ENCODE measurements around the gene TAS2R50. TPM values are rescaled to one million over a fixed set of nuclear protein-coding genes. Genes with fewer than 3 reads are reported as not detected.

The TAS2R50 gene
- total and polyA plus RNA-seq, 9 donors: 0.07 to 3.5 (median 1.3) TPM

DNA sequence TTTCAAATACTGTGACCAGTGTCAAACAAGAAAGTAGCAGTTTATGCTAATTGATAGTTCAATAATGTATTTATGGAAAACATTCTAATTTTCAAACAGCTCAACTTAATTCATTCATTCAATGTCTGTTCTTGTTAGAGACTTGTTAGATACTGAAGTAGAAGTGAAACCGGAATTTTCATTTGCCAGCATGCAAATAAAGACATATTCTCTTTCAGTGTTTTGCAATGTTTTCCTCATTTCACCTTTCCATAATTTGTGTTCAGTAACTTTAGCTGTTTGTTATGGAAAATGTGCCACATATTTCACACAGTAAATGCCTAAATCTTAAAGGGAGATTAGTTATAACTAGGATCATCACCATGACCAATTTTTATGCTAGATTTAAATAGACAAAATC lies 21.2 kb downstream of the TAS2R50 start:
- no peak for TF ChIP-seq EP300 (IDR thresholded peaks at IDR 0.05)
- TF ChIP-seq, protein P1, sequence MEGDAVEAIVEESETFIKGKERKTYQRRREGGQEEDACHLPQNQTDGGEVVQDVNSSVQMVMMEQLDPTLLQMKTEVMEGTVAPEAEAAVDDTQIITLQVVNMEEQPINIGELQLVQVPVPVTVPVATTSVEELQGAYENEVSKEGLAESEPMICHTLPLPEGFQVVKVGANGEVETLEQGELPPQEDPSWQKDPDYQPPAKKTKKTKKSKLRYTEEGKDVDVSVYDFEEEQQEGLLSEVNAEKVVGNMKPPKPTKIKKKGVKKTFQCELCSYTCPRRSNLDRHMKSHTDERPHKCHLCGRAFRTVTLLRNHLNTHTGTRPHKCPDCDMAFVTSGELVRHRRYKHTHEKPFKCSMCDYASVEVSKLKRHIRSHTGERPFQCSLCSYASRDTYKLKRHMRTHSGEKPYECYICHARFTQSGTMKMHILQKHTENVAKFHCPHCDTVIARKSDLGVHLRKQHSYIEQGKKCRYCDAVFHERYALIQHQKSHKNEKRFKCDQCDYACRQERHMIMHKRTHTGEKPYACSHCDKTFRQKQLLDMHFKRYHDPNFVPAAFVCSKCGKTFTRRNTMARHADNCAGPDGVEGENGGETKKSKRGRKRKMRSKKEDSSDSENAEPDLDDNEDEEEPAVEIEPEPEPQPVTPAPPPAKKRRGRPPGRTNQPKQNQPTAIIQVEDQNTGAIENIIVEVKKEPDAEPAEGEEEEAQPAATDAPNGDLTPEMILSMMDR (IDR thresholded peaks at IDR 0.05): no peak
- no peak for TF ChIP-seq POLR2A (IDR thresholded peaks at IDR 0.05)
- H3K4me1 ChIP-seq (ENCODE audit: insufficient read depth): no peaks in the 10 kb centered on the region
- H3K4me3 ChIP-seq: no peak overlapping the region
- H3K9me3 ChIP-seq: no peaks in the 10 kb centered on the region
- WGBS, 3 donors: 92 to 98% (median 95%) methylated on average over 1 of the region's 1 CpG
- H3K27ac ChIP-seq: no peak overlapping the region
- no peak for DNase-seq
- H3K27me3 ChIP-seq: no peaks in the 10 kb centered on the region
- intact Hi-C loops (cut with DNase I): no loop called here
- H3K36me3 ChIP-seq: no peaks in the 10 kb centered on the region

DNA sequence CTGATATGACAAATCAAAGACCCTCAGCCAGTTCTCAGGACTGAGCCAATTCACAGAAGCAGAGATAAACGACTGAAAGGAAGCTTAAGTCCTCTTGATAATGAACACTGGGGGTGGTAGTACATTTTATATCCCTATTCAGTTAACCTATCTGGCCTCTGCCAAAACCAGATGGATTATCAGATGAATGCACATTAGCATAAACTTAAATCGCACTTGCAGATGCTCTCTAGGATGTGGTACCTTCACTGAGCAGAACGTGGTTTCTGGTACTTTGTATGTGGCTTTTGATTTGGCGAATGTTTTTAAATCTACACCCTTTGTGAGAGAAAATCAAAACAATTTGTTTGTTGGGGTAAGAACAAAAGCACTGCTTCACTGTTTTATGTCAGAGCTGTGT lies 26.5 kb downstream of the TAS2R50 start:
- Histone ChIP-seq H3K27ac (no peak overlapping the region), H3K4me3 (no peak overlapping the region), H3K4me1 (ENCODE audit: insufficient read depth) (no peaks in the 10 kb centered on the region), H3K36me3 (no peaks in the 10 kb centered on the region), H3K9me3 (no peaks in the 10 kb centered on the region), H3K27me3 (no peaks in the 10 kb centered on the region)
- DNase-seq: no peak
- WGBS, 3 donors: 80 to 85% (median 82%) methylated on average over 4 of the region's 4 CpGs
- intact Hi-C loops (cut with DNase I): no loop called here
- no peak for TF ChIP-seq EP300 (IDR thresholded peaks at IDR 0.05)
- no peak for TF ChIP-seq POLR2A (IDR thresholded peaks at IDR 0.05)
- TF ChIP-seq, protein P1 (IDR thresholded peaks at IDR 0.05): no peak

DNA sequence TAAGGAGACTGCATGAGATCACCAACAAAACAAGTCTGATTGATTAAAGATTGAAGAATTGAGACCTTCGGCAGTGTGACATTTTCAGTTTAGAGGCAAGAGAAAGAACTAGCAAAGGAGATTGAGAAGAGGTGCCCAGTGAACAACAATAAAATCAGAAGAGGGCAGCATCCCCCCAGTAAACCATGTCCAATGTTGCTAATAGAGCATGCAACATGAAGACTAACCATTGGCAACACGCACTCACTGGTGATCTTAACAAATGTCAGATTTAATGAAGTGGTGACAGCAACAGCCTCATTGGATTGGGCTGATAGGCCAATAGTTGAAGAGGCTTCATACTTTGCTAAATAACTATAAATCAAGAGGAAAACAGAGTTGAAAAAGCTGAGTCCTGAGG lies 26.9 kb downstream of the TAS2R50 start:
- no peak for DNase-seq
- no peaks in the 10 kb centered on the region for H3K9me3 ChIP-seq
- H3K36me3 ChIP-seq: no peaks in the 10 kb centered on the region
- no peak overlapping the region for H3K4me3 ChIP-seq
- intact Hi-C loops (cut with DNase I): no loop called here
- no peak for TF ChIP-seq EP300 (IDR thresholded peaks at IDR 0.05)
- TF ChIP-seq, protein P1 (IDR thresholded peaks at IDR 0.05): no peak
- H3K27me3 ChIP-seq: no peaks in the 10 kb centered on the region
- H3K27ac ChIP-seq: no peak overlapping the region
- no peaks in the 10 kb centered on the region for H3K4me1 ChIP-seq (ENCODE audit: insufficient read depth)
- WGBS, 3 donors: 95 to 97% (median 97%) methylated on average over 2 of the region's 2 CpGs

DNA sequence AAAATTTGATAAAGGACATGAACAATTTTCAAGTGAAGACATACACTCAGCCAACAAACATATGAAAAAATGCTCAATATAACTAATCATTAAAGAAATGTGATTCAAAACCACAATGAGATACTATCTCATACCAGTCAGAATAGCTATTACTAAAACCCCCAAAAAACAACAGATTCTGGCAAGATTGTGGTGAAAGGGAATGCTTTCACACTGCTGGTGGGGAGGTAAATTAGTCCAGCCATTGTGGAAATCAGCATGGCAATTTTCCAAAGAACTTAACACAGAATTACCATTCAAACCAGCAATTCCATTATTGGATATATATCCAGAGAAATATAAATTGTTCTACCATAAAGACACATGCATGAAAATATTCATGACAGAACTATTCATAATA lies 29.0 kb downstream of the TAS2R50 start:
- no peak overlapping the region for H3K27ac ChIP-seq
- H3K36me3 ChIP-seq: no peaks in the 10 kb centered on the region
- no peaks in the 10 kb centered on the region for H3K27me3 ChIP-seq
- H3K4me3 ChIP-seq: no peak overlapping the region
- H3K4me1 ChIP-seq (ENCODE audit: insufficient read depth): no peaks in the 10 kb centered on the region
- intact Hi-C loops (cut with DNase I): no loop called here
- no peaks in the 10 kb centered on the region for H3K9me3 ChIP-seq
- DNase-seq: no peak
- TF ChIP-seq, protein P1 (IDR thresholded peaks at IDR 0.05): no peak
- TF ChIP-seq EP300 (IDR thresholded peaks at IDR 0.05): no peak
- no peak for TF ChIP-seq POLR2A (IDR thresholded peaks at IDR 0.05)

DNA sequence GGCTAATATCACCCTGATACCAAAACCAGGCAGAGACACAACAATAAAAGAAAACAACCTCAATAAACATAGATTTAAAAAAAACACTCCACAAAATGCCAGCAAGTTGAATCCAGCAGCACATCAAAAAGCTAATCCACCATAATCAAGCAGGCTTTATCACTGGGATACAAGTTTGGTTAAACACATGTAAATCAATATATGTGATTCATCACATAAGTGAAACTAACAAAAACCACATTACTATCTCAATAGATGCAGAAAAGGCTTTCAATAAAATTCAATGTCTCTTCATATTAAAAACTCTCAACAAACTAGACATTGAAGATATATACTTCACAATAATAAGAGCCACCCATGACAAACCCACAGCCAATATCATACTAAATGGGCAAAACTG lies 30.6 kb downstream of the TAS2R50 start:
- no peaks in the 10 kb centered on the region for H3K4me1 ChIP-seq (ENCODE audit: insufficient read depth)
- TF ChIP-seq, protein P1 (IDR thresholded peaks at IDR 0.05): no peak
- TF ChIP-seq EP300 (IDR thresholded peaks at IDR 0.05): no peak
- TF ChIP-seq POLR2A (IDR thresholded peaks at IDR 0.05): no peak
- H3K27me3 ChIP-seq: no peaks in the 10 kb centered on the region
- no peak overlapping the region for H3K27ac ChIP-seq
- H3K9me3 ChIP-seq: no peaks in the 10 kb centered on the region
- H3K4me3 ChIP-seq: no peak overlapping the region
- intact Hi-C loops (cut with DNase I): no loop called here
- DNase-seq: no peak
- H3K36me3 ChIP-seq: no peaks in the 10 kb centered on the region
